Measurements from ENCODE around the gene MIER1.

The MIER1 gene

GRCh38 chr1:66999640-67000400, 75.0 kb downstream of the MIER1 start:
- no peak for DNase-seq (ENCODE audit: low spot score)

GRCh38 chr1:67001682-67002425, 77.1 kb downstream of the MIER1 start:
- DNase-seq (ENCODE audit: low spot score) = no peak

- DNase-seq (ENCODE audit: low spot score) = no peak
Observed at GRCh38 chr1:67004176-67004575, 79.4 kb downstream of the MIER1 start.

- DNase-seq (ENCODE audit: low spot score) = no peak
Observed at GRCh38 chr1:67005068-67005467, 80.3 kb downstream of the MIER1 start.

GRCh38 chr1:67009792-67010191, 85.0 kb downstream of the MIER1 start:
- DNase-seq (ENCODE audit: low spot score) = no peak

- DNase-seq (ENCODE audit: low spot score) = no peak
Observed at GRCh38 chr1:67013573-67013972, 88.8 kb downstream of the MIER1 start.

- DNase-seq (ENCODE audit: low spot score) = no peak
Observed at GRCh38 chr1:67018574-67018973, 93.8 kb downstream of the MIER1 start.

- DNase-seq (ENCODE audit: low spot score) = no peak
Observed at GRCh38 chr1:67019121-67019520, 94.3 kb downstream of the MIER1 start.

GRCh38 chr1:67019600-67020136, 94.9 kb downstream of the MIER1 start:
- no peak for DNase-seq (ENCODE audit: low spot score)

- no peak for DNase-seq (ENCODE audit: low spot score)
Observed at GRCh38 chr1:67020304-67020703, 95.5 kb downstream of the MIER1 start.

GRCh38 chr1:67020765-67021164, 96.0 kb downstream of the MIER1 start:
- no peak for DNase-seq (ENCODE audit: low spot score)

GRCh38 chr1:67029472-67029871, 104.7 kb downstream of the MIER1 start:
- no peak for DNase-seq (ENCODE audit: low spot score)

- DNase-seq (ENCODE audit: low spot score) = no peak
Observed at GRCh38 chr1:67031121-67031858, 106.5 kb downstream of the MIER1 start.

GRCh38 chr1:67031859-67032247, 107.1 kb downstream of the MIER1 start:
- no peak for DNase-seq (ENCODE audit: low spot score)
